HCT116 (cell line): ENCODE measurements around the gene GCK. TPM values are rescaled to one million over a fixed set of nuclear protein-coding genes. Genes with fewer than 3 reads are reported as not detected.

Source experiments
- ATAC-seq: fragments of 200-7000 bp; cut with Tn5 transposase; 2 replicates; pipeline ENCODE4 v1.9.1; 2020; ENCODE audit warnings: mild to moderate bottlenecking, moderate library complexity
- BruUV-seq: library from RNA; stranded (reverse); fragments of 400-500 nt; replicated peaks from 2 replicates; lab custom pipeline; 2021; lab: Mats Ljungman, UMichigan
- CTCF ChIA-PET: fragments of 300-600 bp; sonication (Branson Sonifier 250); formaldehyde crosslinking; loops from one replicate; lab custom pipeline; 2021; ENCODE audit warnings: antibody characterized with exemption; lab: Charles Lee
- POLR2A ChIA-PET: fragments of 300-600, 350-600 bp; sonication (Branson Sonifier 250); formaldehyde crosslinking; loops from one replicate; lab custom pipeline; 2021; ENCODE audit warnings: antibody characterized with exemption; lab: Charles Lee
- RAD21 ChIA-PET, 2 experiments: fragments of 300-600 bp; sonication (Branson Sonifier 250); formaldehyde crosslinking; loops; one replicate each; lab custom pipeline; 2023; ENCODE audit warnings: low total read pairs in 2 of 2; ENCODE audit not compliant: uncharacterized antibody in 2 of 2, unreplicated experiment in 2 of 2, low non-redundant PET in 1 of 2; lab: Charles Lee
- DNase-seq: peaks from one replicate; pipeline ENCODE4 v3.0.0-alpha.2; 2010; ENCODE audit warnings: low read depth, low spot score
- H2AFZ ChIP-seq: fragments of 200-600 bp; shearing (Covaris generic), sonication (generic); 2 replicates; pipeline ENCODE4 v1.6.1; 2017; ENCODE audit warnings: low read depth, mixed run types, mixed read lengths, antibody characterized with exemption, low read length; ENCODE audit not compliant: poor library complexity, severe bottlenecking
- H3K27ac ChIP-seq: 2 replicates; pipeline ENCODE4 v1.5.1; 2012; ENCODE audit warnings: low read depth, low read length
- H3K27me3 ChIP-seq: fragments of 200-600 bp; sonication (generic); 2 replicates; pipeline ENCODE4 v1.6.1; 2016; ENCODE audit warnings: mixed run types, low read length, mixed read lengths; ENCODE audit not compliant: insufficient read depth
- H3K36me3 ChIP-seq, 2 experiments: fragments of 200-500 bp in 1 of 2; fragments of 200-600 bp in 1 of 2; sonication (Bioruptor generic) in 1 of 2; sonication (generic) in 1 of 2; 2 replicates each; pipeline versions ENCODE4 v1.5.1 to v1.6.1; 2014 to 2016; ENCODE audit warnings: low read length in 2 of 2, inconsistent platforms in 1 of 2, mixed read lengths in 1 of 2, mixed run types in 1 of 2; ENCODE audit not compliant: insufficient read depth in 2 of 2, control insufficient read depth in 1 of 2
- H3K4me1 ChIP-seq, 2 experiments: fragments of 200-600 bp in 1 of 2; sonication (generic) in 1 of 2; 2 replicates each; pipeline versions ENCODE4 v1.5.1 to v1.6.1; 2012 to 2017; ENCODE audit warnings: low read length in 2 of 2, inconsistent platforms in 1 of 2, mild to moderate bottlenecking in 1 of 2, mixed read lengths in 1 of 2, mixed run types in 1 of 2, moderate library complexity in 1 of 2; ENCODE audit not compliant: insufficient read depth in 2 of 2, control insufficient read depth in 1 of 2
- H3K4me2 ChIP-seq: fragments of 200-600 bp; sonication (generic); 2 replicates; pipeline ENCODE4 v1.6.1; 2017; ENCODE audit warnings: mixed run types, low read length, mixed read lengths
- H3K4me3 ChIP-seq, 2 experiments: fragments of 200-600 bp in 1 of 2; sonication (generic) in 1 of 2; replicated peaks in 1 of 2; 2 replicates each; pipeline ENCODE4 v1.5.1; 2011 to 2016; ENCODE audit warnings: low read length in 2 of 2, control low read depth in 1 of 2, low read depth in 1 of 2, mild to moderate bottlenecking in 1 of 2, mixed read lengths in 1 of 2, mixed run types in 1 of 2
- H3K79me2 ChIP-seq: fragments of 200-600 bp; sonication (generic); 2 replicates; pipeline ENCODE4 v1.6.1; 2017; ENCODE audit warnings: mild to moderate bottlenecking, mixed run types, low read length, moderate library complexity, mixed read lengths; ENCODE audit not compliant: insufficient read depth
- H3K9ac ChIP-seq: fragments of 200-600 bp; sonication (generic); 2 replicates; pipeline ENCODE4 v1.6.1; 2016; ENCODE audit warnings: low read length, mixed read lengths
- H3K9me2 ChIP-seq: fragments of 200-600 bp; sonication (generic), shearing (Covaris generic); 2 replicates; pipeline ENCODE4 v1.6.1; 2017; ENCODE audit warnings: mixed run types, mild to moderate bottlenecking, moderate library complexity; ENCODE audit not compliant: insufficient read depth
- H3K9me3 ChIP-seq, 2 experiments: fragments of 200-500 bp in 1 of 2; fragments of 200-600 bp in 1 of 2; sonication (Bioruptor generic) in 1 of 2; sonication (generic) in 1 of 2; 2 replicates each; pipeline ENCODE4 v1.6.1; 2014 to 2017; ENCODE audit warnings: low read length in 2 of 2, mixed read lengths in 2 of 2, inconsistent platforms in 1 of 2, low read depth in 1 of 2, mild to moderate bottlenecking in 1 of 2, mixed run types in 1 of 2, moderate library complexity in 1 of 2; ENCODE audit not compliant: control insufficient read depth in 1 of 2, insufficient read depth in 1 of 2
- H4K20me1 ChIP-seq: fragments of 200-600 bp; sonication (generic), shearing (Covaris generic); 2 replicates; pipeline ENCODE4 v1.6.1; 2017; ENCODE audit warnings: mixed run types, mild to moderate bottlenecking, moderate library complexity; ENCODE audit not compliant: insufficient read depth
- CBX3 ChIP-seq: IDR thresholded peaks from 2 replicates; pipeline ENCODE4 v1.6.1; 2012; ENCODE audit warnings: low read depth
- CEBPB ChIP-seq: IDR thresholded peaks from 2 replicates; pipeline ENCODE4 v1.6.1; 2012; ENCODE audit warnings: low read depth
- EGR1 ChIP-seq: IDR thresholded peaks from 2 replicates; pipeline ENCODE4 v1.6.1; 2012; ENCODE audit warnings: low read depth
- EZH2 ChIP-seq: fragments of 200-600 bp; sonication (generic); IDR thresholded peaks from 2 replicates; pipeline ENCODE4 v1.6.1; 2017; ENCODE audit warnings: antibody characterized with exemption, mixed run types
- EZH2phosphoT487 ChIP-seq: fragments of 200-600 bp; IDR thresholded peaks from 2 replicates; pipeline ENCODE4 v1.6.1; 2018; ENCODE audit warnings: antibody characterized with exemption, borderline replicate concordance
- JUND ChIP-seq: IDR thresholded peaks from 2 replicates; pipeline ENCODE4 v1.6.1; 2012
- POLR2A ChIP-seq: IDR thresholded peaks from 2 replicates; pipeline ENCODE4 v1.7.0; 2011; ENCODE audit warnings: borderline replicate concordance; ENCODE audit not compliant: insufficient read depth, insufficient read length; ENCODE audit errors: extremely low read depth
- POLR2AphosphoS5 ChIP-seq: IDR thresholded peaks from 2 replicates; pipeline ENCODE4 v1.6.1; 2011; ENCODE audit warnings: mild to moderate bottlenecking, low read depth, low read length, moderate library complexity
- RAD21 ChIP-seq: IDR thresholded peaks from 2 replicates; pipeline ENCODE4 v1.6.1; 2012; ENCODE audit warnings: low read depth, mild to moderate bottlenecking
- SRF ChIP-seq: IDR thresholded peaks from 2 replicates; pipeline ENCODE4 v1.6.1; 2012; ENCODE audit warnings: low read depth
- intact Hi-C: fragments of 100-400 bp; cut with micrococcal nuclease; formaldehyde crosslinking; loops from 2 replicates; pipeline ENCODE4 v1.10.0; 2022
- total RNA-seq: library from RNA; stranded (reverse); gene quantifications from one replicate; pipeline ENCODE4 v1.2.1, GENCODE V29; 2021; ENCODE audit not compliant: unreplicated experiment
- TF ChIP-seq, protein P1 (sequence below), 3 experiments: fragments of 200-600 bp in 1 of 3; sonication (generic) in 1 of 3; IDR thresholded peaks in 2 of 3; conservative IDR thresholded peaks in 1 of 3; 2 replicates each; pipeline ENCODE4 v1.5.1; 2012 to 2017; ENCODE audit warnings: low read depth in 2 of 3, low read length in 2 of 3, antibody characterized with exemption in 1 of 3, borderline replicate concordance in 1 of 3, control low read depth in 1 of 3, mild to moderate bottlenecking in 1 of 3, mixed read lengths in 1 of 3, mixed run types in 1 of 3, moderate library complexity in 1 of 3; ENCODE audit not compliant: insufficient read depth in 1 of 3

Gene GCK
- total RNA-seq, 1 experiment from 2014 or later, result 0.34 TPM

DNA sequence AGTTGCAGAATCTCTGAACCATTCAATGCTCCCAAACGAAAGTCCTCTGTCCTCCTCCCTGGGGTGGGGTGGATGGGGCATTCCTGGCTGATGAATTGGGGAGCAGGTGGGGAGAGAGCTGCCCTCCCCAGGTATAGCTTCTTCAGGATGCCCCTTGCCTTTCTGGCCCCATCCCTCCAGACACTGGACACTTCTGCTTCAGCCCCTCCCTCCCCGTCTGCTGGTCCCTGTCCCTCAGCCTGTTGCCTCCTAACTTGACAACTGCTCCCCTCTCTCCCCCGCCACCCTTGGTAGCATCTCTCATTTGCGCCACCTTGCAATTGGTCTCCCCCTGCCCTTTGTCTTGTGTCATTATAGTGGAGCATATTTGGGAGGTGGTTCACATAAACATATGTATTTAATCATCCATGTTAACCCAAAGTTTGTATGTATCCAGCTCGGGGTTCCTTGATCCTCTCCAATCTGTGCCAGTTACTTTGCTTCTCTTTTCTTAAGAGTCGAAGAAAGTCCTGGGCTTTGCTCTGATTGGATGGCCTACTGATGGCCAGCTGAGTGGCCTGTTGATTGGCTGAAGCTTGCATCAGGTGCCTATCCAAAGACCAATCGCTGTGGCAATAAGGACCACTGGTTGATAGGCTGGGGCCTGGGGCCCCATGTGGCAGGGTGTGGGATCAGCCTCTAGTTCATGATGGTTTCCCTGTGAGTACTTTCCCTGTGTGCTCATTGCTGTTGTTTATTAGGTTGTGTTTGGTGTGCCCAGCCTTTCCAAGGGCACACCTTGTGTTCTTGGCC, 4.0 kb upstream of the GCK start:
- no peaks in the 10 kb centered on the region for H3K9me2 ChIP-seq
- H3K9ac ChIP-seq, result no peak overlapping the region
- RAD21 ChIA-PET, result no interaction called here
- CTCF ChIA-PET, result no interaction called here
- DNase-seq (no peak), ATAC-seq (peak; percentile 41; the same call in 1 of the 2 replicates)
- BruUV-seq, result no TSS peak
- H2AFZ ChIP-seq, result no peak overlapping the region
- TF ChIP-seq SRF, result no peak
- TF ChIP-seq POLR2A, result no peak
- no peak for TF ChIP-seq POLR2AphosphoS5
- TF ChIP-seq EGR1, result no peak
- H3K4me3 ChIP-seq, result no peak overlapping the region
- H4K20me1 ChIP-seq, result no peaks in the 10 kb centered on the region
- POLR2A ChIA-PET, result no interaction called here
- no peaks in the 10 kb centered on the region for H3K79me2 ChIP-seq
- no peaks in the 10 kb centered on the region for H3K36me3 ChIP-seq
- H3K4me2 ChIP-seq, result no peak overlapping the region
- H3K4me1 ChIP-seq, result peaks cover 0 to 16% of the 10 kb centered on the region in 2 experiments; a peak in 1 of 4 replicates
- intact Hi-C loops, result no loop called here
- no peaks in the 10 kb centered on the region for H3K9me3 ChIP-seq
- H3K27ac ChIP-seq, result no peak overlapping the region
- H3K27me3 ChIP-seq, result no peaks in the 10 kb centered on the region

- H3K36me3 ChIP-seq, result no peaks in the 10 kb centered on the region
- POLR2A ChIA-PET, result no interaction called here
- no peak overlapping the region for H3K4me2 ChIP-seq
- no peaks in the 10 kb centered on the region for H3K79me2 ChIP-seq
- no TSS peak for BruUV-seq
- DNase-seq (no peak), ATAC-seq (no peak)
- H3K4me3 ChIP-seq, result no peak overlapping the region
- no peaks in the 10 kb centered on the region for H3K27me3 ChIP-seq
- peaks cover 0 to 11% of the 10 kb centered on the region in 2 experiments; a peak in 1 of 4 replicates for H3K4me1 ChIP-seq
- no peaks in the 10 kb centered on the region for H4K20me1 ChIP-seq
- no peak overlapping the region for H3K27ac ChIP-seq
- H3K9me2 ChIP-seq, result no peaks in the 10 kb centered on the region
- RAD21 ChIA-PET, result no interaction called here
- H2AFZ ChIP-seq, result no peak overlapping the region
- TF ChIP-seq CBX3 (no peak), POLR2AphosphoS5 (no peak), RAD21 (no peak), EZH2phosphoT487 (no peak), JUND (no peak), CEBPB (no peak), EZH2 (no peak)
- TF ChIP-seq, protein P1, sequence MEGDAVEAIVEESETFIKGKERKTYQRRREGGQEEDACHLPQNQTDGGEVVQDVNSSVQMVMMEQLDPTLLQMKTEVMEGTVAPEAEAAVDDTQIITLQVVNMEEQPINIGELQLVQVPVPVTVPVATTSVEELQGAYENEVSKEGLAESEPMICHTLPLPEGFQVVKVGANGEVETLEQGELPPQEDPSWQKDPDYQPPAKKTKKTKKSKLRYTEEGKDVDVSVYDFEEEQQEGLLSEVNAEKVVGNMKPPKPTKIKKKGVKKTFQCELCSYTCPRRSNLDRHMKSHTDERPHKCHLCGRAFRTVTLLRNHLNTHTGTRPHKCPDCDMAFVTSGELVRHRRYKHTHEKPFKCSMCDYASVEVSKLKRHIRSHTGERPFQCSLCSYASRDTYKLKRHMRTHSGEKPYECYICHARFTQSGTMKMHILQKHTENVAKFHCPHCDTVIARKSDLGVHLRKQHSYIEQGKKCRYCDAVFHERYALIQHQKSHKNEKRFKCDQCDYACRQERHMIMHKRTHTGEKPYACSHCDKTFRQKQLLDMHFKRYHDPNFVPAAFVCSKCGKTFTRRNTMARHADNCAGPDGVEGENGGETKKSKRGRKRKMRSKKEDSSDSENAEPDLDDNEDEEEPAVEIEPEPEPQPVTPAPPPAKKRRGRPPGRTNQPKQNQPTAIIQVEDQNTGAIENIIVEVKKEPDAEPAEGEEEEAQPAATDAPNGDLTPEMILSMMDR (IDR thresholded peaks at IDR 0.05 in 2 of 3, conservative IDR thresholded peaks at IDR 0.05 in 1 of 3; ENCODE audit: borderline replicate concordance in 1 of 3, insufficient read depth in 1 of 3, low read depth in 2 of 3, low read length in 2 of 3), result no peak
- TF ChIP-seq, all 23 proteins: peak for 0
- H3K9ac ChIP-seq, result no peak overlapping the region
- CTCF ChIA-PET, result no interaction called here
- H3K9me3 ChIP-seq, result no peaks in the 10 kb centered on the region
- intact Hi-C loops, result no loop called here
Measured at GRCh38 chr7:44191171-44191570, 1.9 kb upstream of the GCK start.
